ENCODE data around the gene CFAP298. TPM values are rescaled to one million over a fixed set of nuclear protein-coding genes. Genes with fewer than 3 reads are reported as not detected.

CFAP298 gene
- polyA plus RNA-seq, 1 donor from 2014 or later, result 105 TPM

- H3K9ac ChIP-seq (ENCODE audit: low read length), result no peak overlapping the region
- H3K79me2 ChIP-seq (replicated peaks; ENCODE audit: insufficient read depth, low read length), result no peaks in the 10 kb centered on the region
- no peak for TF ChIP-seq MXI1 (conservative IDR thresholded peaks at IDR 0.05; ENCODE audit: poor library complexity, severe bottlenecking)
- no peak for TF ChIP-seq EZH2 (IDR thresholded peaks at IDR 0.05; ENCODE audit: borderline replicate concordance, insufficient read depth, low read length, poor library complexity, severe bottlenecking)
- no peak for TF ChIP-seq SMC3 (conservative IDR thresholded peaks at IDR 0.05; ENCODE audit: poor library complexity)
- TF ChIP-seq EP300 (conservative IDR thresholded peaks at IDR 0.05; ENCODE audit: poor library complexity, severe bottlenecking), result no peak
- TF ChIP-seq POLR2AphosphoS5 (IDR thresholded peaks at IDR 0.05), result no peak
- no peak for TF ChIP-seq RAD21 (conservative IDR thresholded peaks at IDR 0.05)
- no peak for TF ChIP-seq CTCF (IDR thresholded peaks at IDR 0.05; ENCODE audit: poor library complexity, severe bottlenecking)
- TF ChIP-seq REST (IDR thresholded peaks at IDR 0.05; ENCODE audit: borderline replicate concordance), result no peak
- TF ChIP-seq TAF1 (IDR thresholded peaks at IDR 0.05; ENCODE audit: low read depth), result no peak
- H3F3A ChIP-seq (ENCODE audit: insufficient read depth, low read length, poor library complexity, severe bottlenecking), result no peaks in the 10 kb centered on the region
- H2AFZ ChIP-seq (ENCODE audit: low read depth, low read length), result no peak overlapping the region
- no peak overlapping the region for H3K4me3 ChIP-seq (ENCODE audit: low read length)
- no peak overlapping the region for H3K27ac ChIP-seq (ENCODE audit: low read length)
- no peaks in the 10 kb centered on the region for H3K27me3 ChIP-seq (ENCODE audit: insufficient read depth, low read depth, low read length)
- no peaks in the 10 kb centered on the region for H3K9me3 ChIP-seq (ENCODE audit: low read length)
- H3K36me3 ChIP-seq (ENCODE audit: insufficient read depth, low read length), result no peaks in the 10 kb centered on the region
- H3K4me2 ChIP-seq (ENCODE audit: low read length), result no peak overlapping the region
- no peaks in the 10 kb centered on the region for H4K20me1 ChIP-seq (ENCODE audit: insufficient read depth)
- no peaks in the 10 kb centered on the region for H3K9me2 ChIP-seq (ENCODE audit: insufficient read depth, low read length)
These were observed 16.7 kb downstream of the CFAP298 start for GRCh38 chr21:32595431-32595830.

GRCh38 chr21:32593690-32594089, 18.5 kb downstream of the CFAP298 start:
- no peaks in the 10 kb centered on the region for H4K20me1 ChIP-seq (ENCODE audit: insufficient read depth)
- H3K4me2 ChIP-seq (ENCODE audit: low read length), result no peak overlapping the region
- no peak overlapping the region for H3K9ac ChIP-seq (ENCODE audit: low read length)
- no peaks in the 10 kb centered on the region for H3K9me3 ChIP-seq (ENCODE audit: low read length)
- no peak overlapping the region for H3K27ac ChIP-seq (ENCODE audit: low read length)
- H3K36me3 ChIP-seq (ENCODE audit: insufficient read depth, low read length), result no peaks in the 10 kb centered on the region
- H3K27me3 ChIP-seq (ENCODE audit: insufficient read depth, low read depth, low read length), result no peaks in the 10 kb centered on the region
- TF ChIP-seq MXI1 (conservative IDR thresholded peaks at IDR 0.05; ENCODE audit: poor library complexity, severe bottlenecking), result no peak
- no peak for TF ChIP-seq EP300 (conservative IDR thresholded peaks at IDR 0.05; ENCODE audit: poor library complexity, severe bottlenecking)
- no peak for TF ChIP-seq EZH2 (IDR thresholded peaks at IDR 0.05; ENCODE audit: borderline replicate concordance, insufficient read depth, low read length, poor library complexity, severe bottlenecking)
- no peak for TF ChIP-seq POLR2AphosphoS5 (IDR thresholded peaks at IDR 0.05)
- no peak for TF ChIP-seq SMC3 (conservative IDR thresholded peaks at IDR 0.05; ENCODE audit: poor library complexity)
- TF ChIP-seq REST (IDR thresholded peaks at IDR 0.05; ENCODE audit: borderline replicate concordance), result no peak
- TF ChIP-seq RAD21 (conservative IDR thresholded peaks at IDR 0.05), result no peak
- TF ChIP-seq TAF1 (IDR thresholded peaks at IDR 0.05; ENCODE audit: low read depth), result no peak
- TF ChIP-seq CTCF (IDR thresholded peaks at IDR 0.05; ENCODE audit: poor library complexity, severe bottlenecking), result no peak
- no peak overlapping the region for H3K4me3 ChIP-seq (ENCODE audit: low read length)
- H3F3A ChIP-seq (ENCODE audit: insufficient read depth, low read length, poor library complexity, severe bottlenecking), result no peaks in the 10 kb centered on the region
- H3K79me2 ChIP-seq (replicated peaks; ENCODE audit: insufficient read depth, low read length), result no peaks in the 10 kb centered on the region
- H2AFZ ChIP-seq (ENCODE audit: low read depth, low read length), result no peak overlapping the region
- H3K9me2 ChIP-seq (ENCODE audit: insufficient read depth, low read length), result no peaks in the 10 kb centered on the region
